Activated naive CD8-positive, alpha-beta T cell treated with anti-CD3 and anti-CD28 coated beads, Interleukin-2, amount 10 ng/mL, durations not matched to agents 7 days and 5 days (primary cell): Measurements from ENCODE around the gene SRC. TPM values are rescaled to one million over a fixed set of nuclear protein-coding genes. Genes with fewer than 3 reads are reported as not detected.

Experiments
- ATAC-seq: fragments of 150-1000 bp; cut with Tn5 transposase; one replicate; pipeline ENCODE4 v1.10.0; 2021; ENCODE audit warnings: low read depth, moderate library complexity
- POLR2A ChIA-PET: fragments of 350-600 bp; sonication (Branson Sonifier 250); formaldehyde crosslinking; loops from one replicate; lab custom pipeline; 2021; ENCODE audit warnings: antibody characterized with exemption; lab: Charles Lee
- DNase-seq: peaks from one replicate; pipeline ENCODE4 v3.0.0; 2021
- H3K27ac Mint-ChIP-seq: one replicate; pipeline ENCODE4 v1.8.0; 2022; ENCODE audit warnings: mild to moderate bottlenecking, mixed read lengths
- H3K27me3 Mint-ChIP-seq: one replicate; pipeline ENCODE4 v1.8.0; 2022; ENCODE audit warnings: mild to moderate bottlenecking, moderate library complexity, mixed read lengths
- H3K36me3 Mint-ChIP-seq: one replicate; pipeline ENCODE4 v1.8.0; 2021; ENCODE audit warnings: mild to moderate bottlenecking, mixed read lengths
- H3K4me1 Mint-ChIP-seq: one replicate; pipeline ENCODE4 v1.8.0; 2021; ENCODE audit warnings: mixed read lengths
- H3K4me3 Mint-ChIP-seq: one replicate; pipeline ENCODE4 v1.8.0; 2022; ENCODE audit warnings: mild to moderate bottlenecking, moderate library complexity, mixed read lengths
- H3K9me3 Mint-ChIP-seq: one replicate; pipeline ENCODE4 v1.8.0; 2021; ENCODE audit warnings: mixed read lengths
- total RNA-seq, 2 experiments: library from RNA; stranded (reverse); gene quantifications; one replicate each; pipeline ENCODE4 v1.2.3, GENCODE V29; 2021

SRC gene
- 1 to 10 TPM; 4.5 to 5.6 TPM for total RNA-seq

DNA sequence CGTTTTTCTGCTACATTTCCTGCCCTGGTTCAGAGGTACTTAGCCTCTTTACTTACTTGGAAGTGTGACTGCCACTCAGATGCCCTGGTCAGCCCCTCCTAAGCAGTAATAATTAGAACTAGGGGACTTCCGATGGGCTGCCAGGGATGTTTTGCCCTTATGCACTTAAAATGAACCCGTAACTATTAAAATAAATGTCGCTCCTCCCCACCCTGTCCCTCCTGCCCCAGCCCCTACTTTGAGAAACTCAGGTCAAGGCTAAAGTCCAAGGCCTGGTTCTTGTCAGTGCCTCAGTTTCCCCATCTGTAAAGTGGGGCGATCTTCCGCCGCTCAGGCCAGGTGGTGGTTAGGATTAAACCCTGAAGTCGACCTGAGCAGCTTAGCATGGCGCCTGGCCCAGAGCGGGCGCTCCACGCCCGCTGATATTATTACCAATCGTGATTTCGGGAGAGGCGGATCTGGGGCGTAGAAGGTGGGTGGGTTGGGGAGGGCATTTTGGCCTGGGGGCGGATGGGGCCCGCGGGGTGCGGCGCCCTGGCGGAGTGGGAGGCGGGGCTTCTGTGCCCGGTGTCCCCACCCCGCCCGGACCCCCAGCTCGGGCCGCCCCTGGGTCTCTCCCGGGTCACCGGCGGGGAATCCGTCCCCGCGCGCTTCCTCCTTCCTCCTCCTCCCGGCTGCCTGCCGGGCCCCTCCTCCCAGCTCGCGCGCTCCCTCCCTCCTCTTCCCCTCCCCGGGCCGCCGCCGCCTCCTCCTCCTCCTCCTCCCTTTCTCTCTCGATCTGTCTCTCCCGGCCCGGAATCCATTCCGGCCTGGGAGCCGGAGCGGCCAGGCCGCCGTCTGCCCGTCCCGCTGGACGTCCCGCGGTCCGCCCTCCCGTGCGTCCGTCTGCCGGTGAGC lies at the start of gene SRC:
Gene SRC (plus strand): TSS at position 802 of the 897 bp plus-strand sequence. CDS start 38,014 bp downstream, outside the sequence.
- no peaks in the 10 kb centered on the region for H3K36me3 Mint-ChIP-seq

DNA sequence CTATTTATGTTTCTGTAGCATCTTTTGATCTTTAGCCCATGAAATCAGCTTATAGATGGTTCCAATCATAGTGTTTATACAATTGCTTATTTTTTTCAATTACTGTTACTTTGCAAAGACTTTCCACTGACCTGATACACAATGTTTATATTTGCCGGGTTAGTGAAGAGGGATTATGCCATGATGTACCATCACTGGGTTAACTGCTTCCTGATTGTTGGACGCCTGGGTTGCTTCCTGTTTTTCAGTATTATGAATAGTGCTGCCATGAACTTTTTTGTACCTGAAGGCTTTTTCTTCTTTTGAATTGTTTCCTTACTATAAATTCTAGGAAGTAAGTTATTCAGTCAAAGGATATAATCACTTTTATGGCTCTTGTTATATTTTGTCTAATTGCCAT lies 49.6 kb upstream of the SRC start:
- POLR2A ChIA-PET, result no interaction called here
- H3K27ac Mint-ChIP-seq, result no peak overlapping the region
- ATAC-seq, result no peak
- H3K27me3 Mint-ChIP-seq, result no peaks in the 10 kb centered on the region
- no peak for DNase-seq
- H3K9me3 Mint-ChIP-seq, result no peaks in the 10 kb centered on the region
- H3K4me3 Mint-ChIP-seq, result no peak overlapping the region
- peaks cover 33% of the 10 kb centered on the region for H3K36me3 Mint-ChIP-seq
- peaks cover 24% of the 10 kb centered on the region for H3K4me1 Mint-ChIP-seq

More for the DNA sequence above, at the start of gene SRC:
- Mint-ChIP-seq H3K4me1 (peaks cover 26% of the 10 kb centered on the region), H3K4me3 (peak within 1 kb of the TSS; percentile 83), H3K9me3 (no peaks in the 10 kb centered on the region), H3K27me3 (no peaks in the 10 kb centered on the region), H3K27ac (peak within 1 kb of the TSS; percentile 53)
- ATAC-seq (peak; percentile 12), DNase-seq (peak; percentile 63)
- POLR2A ChIA-PET, result no interaction called here

DNA sequence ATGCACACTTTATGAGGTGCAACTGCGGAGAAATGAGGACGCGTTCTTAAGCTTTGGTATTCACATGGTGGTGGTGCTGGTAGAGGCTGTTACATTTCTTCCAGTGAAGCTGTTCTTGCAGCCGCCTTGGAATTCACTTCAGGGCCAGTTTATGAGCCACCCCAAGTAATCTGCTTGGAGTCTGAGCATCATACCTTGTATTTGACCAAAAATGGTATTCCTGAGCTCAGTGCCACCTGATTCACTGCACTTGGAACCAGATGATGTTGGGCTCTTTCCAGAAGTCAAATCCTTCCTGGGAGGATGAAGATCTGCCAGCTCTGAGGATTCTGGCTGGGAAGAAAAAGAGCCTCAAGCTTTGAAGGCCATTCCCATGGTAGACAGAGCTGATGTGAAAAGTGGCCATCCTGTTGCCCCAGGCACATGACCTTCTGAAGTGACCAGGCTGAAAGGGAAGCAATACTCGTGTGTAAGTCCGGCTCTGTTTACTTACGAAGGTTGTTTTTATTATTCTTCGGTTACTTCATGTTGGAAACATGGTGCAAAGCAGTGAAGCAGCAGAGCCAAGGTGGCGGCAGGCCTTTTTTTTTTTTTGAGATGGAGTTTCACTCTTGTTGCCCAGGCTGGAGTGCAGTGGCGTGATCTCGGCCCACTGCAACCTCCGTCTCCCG lies 48.7 kb upstream of the SRC start:
- ATAC-seq (no peak), DNase-seq (no peak)
- Mint-ChIP-seq H3K9me3 (no peaks in the 10 kb centered on the region), H3K4me3 (no peak overlapping the region), H3K27ac (peak overlapping the region; percentile 32), H3K27me3 (no peaks in the 10 kb centered on the region), H3K36me3 (peaks cover 38% of the 10 kb centered on the region), H3K4me1 (peaks cover 22% of the 10 kb centered on the region)
- POLR2A ChIA-PET, result no interaction called here

DNA sequence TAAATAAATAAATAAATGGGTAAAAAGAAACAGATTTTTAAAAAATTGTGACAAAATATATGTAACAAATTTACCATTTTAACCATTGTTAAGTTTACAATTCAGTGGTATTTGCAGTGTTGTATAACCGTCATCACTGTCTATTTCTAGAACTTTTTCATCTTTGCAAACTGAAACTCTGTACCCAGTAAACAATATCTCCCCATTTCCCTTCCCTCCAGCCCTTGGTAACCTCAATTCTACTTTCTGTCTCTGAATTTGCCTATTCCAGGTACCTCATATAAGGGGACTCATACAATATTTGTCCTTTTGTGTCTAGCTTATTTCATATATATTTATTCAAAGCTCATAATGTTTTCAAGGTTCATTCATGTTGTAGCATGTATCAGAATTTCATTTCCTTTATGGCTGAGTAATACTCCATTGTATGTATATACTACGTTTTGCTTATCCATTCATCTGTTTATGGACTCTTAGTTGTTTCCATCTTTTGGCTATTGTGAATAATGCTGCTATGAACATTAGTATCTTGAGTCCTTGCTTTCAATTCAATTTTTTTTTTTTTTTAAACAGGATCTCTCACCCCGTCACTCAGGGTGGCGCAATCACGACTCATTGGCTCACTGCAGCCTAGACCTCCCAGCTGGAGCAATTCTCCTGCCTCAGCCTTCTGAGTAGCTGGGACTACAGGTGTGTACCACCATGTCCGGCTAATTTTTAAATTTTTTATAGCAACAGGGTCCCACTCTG lies 47.6 kb upstream of the SRC start:
- Mint-ChIP-seq H3K9me3 (no peaks in the 10 kb centered on the region), H3K4me1 (peaks cover 22% of the 10 kb centered on the region), H3K27me3 (no peaks in the 10 kb centered on the region), H3K36me3 (peaks cover 32% of the 10 kb centered on the region), H3K4me3 (no peak overlapping the region), H3K27ac (no peak overlapping the region)
- DNase-seq (no peak), ATAC-seq (no peak)
- POLR2A ChIA-PET, result interaction anchor here (1.1 to 2.1 kb wide), 2 partner anchors 8 to 28 kb away, joined by 3 to 8 read pairs; partner anchors contain the start of gene MANBAL

DNA sequence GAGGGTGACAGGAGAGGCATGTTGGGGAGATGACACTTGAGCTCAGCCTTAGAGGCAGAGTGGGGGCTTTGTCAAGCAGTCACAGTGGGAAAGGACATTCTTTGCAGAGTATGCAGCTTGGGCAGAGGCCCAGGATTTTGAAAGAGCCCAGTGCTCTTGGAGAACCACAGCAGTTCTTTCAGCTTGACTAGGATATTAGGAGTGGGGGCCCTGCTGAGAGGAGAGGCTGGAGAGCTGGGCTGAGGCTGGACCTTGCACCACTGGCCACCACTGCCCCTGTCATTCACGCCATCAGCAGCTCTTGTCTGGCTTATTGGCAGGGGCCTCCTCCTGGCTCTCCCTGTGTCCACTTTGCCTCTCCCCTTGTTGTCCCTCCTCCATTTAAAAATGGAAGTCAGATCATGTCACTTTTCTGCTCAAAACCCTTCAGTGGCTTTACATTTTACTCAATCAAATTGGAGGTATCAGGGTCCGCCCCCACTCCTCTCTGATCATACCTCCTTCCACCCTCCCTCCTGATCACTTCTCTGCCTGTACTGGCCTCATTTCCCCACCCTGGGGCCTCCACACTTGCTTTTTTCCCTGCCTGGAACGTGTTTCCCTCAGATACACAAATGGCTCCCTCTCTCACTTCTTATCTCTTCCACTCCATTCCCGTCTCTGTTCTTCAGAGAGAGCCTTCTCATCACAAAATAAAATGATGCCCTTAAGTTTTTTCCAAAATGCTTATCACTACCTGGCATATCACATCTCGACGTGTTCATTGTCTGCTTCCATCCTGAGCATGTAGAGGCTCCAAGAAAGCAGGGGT lies 46.0 kb upstream of the SRC start:
- H3K36me3 Mint-ChIP-seq, result peaks cover 36% of the 10 kb centered on the region
- no peak overlapping the region for H3K4me3 Mint-ChIP-seq

DNA sequence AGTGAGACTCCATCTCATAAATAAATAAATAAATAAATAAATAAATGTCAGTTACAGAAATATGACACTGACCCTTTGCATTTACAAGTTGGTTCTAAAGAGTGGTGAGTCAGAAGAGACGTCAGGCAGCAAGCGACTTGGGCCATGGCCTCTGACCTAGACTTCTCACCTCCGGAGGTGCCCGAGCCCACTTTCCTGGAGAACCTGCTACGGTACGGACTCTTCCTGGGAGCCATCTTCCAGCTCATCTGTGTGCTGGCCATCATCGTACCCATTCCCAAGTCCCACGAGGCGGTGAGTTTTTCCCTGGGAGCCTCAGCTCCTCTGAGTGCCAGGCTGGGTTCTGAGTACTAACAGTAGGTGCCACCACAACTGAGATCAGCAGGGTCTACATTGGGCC lies 44.8 kb upstream of the SRC start:
- H3K4me1 Mint-ChIP-seq, result peaks cover 11% of the 10 kb centered on the region
- H3K9me3 Mint-ChIP-seq, result no peaks in the 10 kb centered on the region
- POLR2A ChIA-PET, result no interaction called here
- H3K27ac Mint-ChIP-seq, result no peak overlapping the region
- no peak overlapping the region for H3K4me3 Mint-ChIP-seq
- no peak for DNase-seq
- H3K27me3 Mint-ChIP-seq, result no peaks in the 10 kb centered on the region
- peaks cover 34% of the 10 kb centered on the region for H3K36me3 Mint-ChIP-seq
- ATAC-seq, result no peak

More for the DNA sequence above, 46.0 kb upstream of the SRC start:
- H3K27ac Mint-ChIP-seq, result no peak overlapping the region
- H3K9me3 Mint-ChIP-seq, result no peaks in the 10 kb centered on the region
- ATAC-seq (no peak), DNase-seq (no peak)
- H3K4me1 Mint-ChIP-seq, result peaks cover 15% of the 10 kb centered on the region
- no peaks in the 10 kb centered on the region for H3K27me3 Mint-ChIP-seq
- POLR2A ChIA-PET, result interaction anchor here (2.1 kb wide), 1 partner anchor 10 kb away, joined by 8 read pairs; the partner anchor contains the start of gene MANBAL

DNA sequence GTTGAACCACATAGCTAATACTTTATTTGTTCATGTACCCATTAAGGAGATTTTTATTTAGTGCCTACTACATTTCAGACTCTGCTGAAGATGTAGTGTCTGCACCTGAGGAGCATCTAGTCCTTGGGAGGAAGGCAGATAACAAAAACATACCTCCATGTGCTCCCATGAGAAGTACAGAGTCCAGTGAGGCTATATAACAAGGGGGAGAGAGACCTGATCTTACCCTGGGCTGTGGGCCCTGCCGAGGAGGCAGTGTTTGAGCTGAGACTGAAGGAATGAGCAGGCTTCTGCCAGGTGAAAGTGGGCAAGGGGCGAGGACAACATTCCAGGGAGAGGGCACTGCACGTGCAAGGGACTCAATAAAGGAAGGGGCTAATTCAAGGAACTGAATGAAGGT lies 44.4 kb upstream of the SRC start:
- H3K4me3 Mint-ChIP-seq, result no peak overlapping the region
- no peak overlapping the region for H3K27ac Mint-ChIP-seq
- no peak for DNase-seq
- ATAC-seq, result no peak
- peaks cover 34% of the 10 kb centered on the region for H3K36me3 Mint-ChIP-seq
- no peaks in the 10 kb centered on the region for H3K9me3 Mint-ChIP-seq
- no peaks in the 10 kb centered on the region for H3K27me3 Mint-ChIP-seq
- POLR2A ChIA-PET, result no interaction called here
- peaks cover 7% of the 10 kb centered on the region for H3K4me1 Mint-ChIP-seq

DNA sequence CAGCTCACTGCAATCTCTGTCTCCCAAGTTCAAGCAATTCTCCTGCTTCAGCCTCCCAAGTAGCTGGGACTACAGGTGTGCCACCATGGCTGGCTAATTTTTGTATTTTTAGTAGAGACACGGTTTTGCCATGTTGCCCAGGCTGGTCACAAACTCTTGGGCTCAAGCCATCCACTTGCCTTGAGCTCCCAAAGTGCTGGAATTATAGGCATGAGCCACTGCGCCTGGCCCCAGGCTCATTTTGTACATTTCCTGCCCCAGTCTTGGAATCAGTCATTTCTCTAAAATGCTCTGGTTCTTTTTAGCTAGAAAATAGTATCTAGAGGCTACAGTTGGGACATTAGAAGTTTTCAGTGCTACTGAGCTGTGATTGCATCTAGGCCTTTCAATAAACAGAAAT lies 43.0 kb upstream of the SRC start:
- Mint-ChIP-seq H3K27ac (no peak overlapping the region), H3K36me3 (peaks cover 31% of the 10 kb centered on the region), H3K4me1 (peaks cover 5% of the 10 kb centered on the region), H3K4me3 (no peak overlapping the region), H3K27me3 (no peaks in the 10 kb centered on the region), H3K9me3 (no peaks in the 10 kb centered on the region)
- POLR2A ChIA-PET, result no interaction called here
- ATAC-seq, result no peak
- no peak for DNase-seq

DNA sequence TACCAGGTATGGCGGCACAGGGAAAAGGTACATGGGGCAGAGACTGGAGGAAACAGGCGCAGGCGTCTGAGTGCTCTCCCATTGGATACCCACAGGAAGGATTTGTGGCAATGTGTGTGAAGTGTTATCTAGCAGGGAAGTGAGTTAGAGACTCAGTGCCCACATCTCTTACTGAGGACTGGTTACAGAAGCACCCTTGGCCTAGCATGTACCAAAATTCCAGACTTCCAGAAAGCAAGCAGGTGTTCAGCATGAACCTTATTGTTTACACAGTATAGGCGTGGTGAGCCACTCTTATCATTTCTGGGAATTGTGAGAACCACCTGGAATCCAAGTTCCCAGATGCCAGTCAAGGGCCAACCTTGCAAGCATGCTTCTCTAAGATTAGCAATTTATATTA lies 42.3 kb upstream of the SRC start:
- H3K4me3 Mint-ChIP-seq, result no peak overlapping the region
- no peaks in the 10 kb centered on the region for H3K9me3 Mint-ChIP-seq
- POLR2A ChIA-PET, result no interaction called here
- no peaks in the 10 kb centered on the region for H3K27me3 Mint-ChIP-seq
- peaks cover 32% of the 10 kb centered on the region for H3K36me3 Mint-ChIP-seq
- peak overlapping the region; percentile 1 for H3K27ac Mint-ChIP-seq
- ATAC-seq (no peak), DNase-seq (no peak)
- H3K4me1 Mint-ChIP-seq, result peaks cover 4% of the 10 kb centered on the region

DNA sequence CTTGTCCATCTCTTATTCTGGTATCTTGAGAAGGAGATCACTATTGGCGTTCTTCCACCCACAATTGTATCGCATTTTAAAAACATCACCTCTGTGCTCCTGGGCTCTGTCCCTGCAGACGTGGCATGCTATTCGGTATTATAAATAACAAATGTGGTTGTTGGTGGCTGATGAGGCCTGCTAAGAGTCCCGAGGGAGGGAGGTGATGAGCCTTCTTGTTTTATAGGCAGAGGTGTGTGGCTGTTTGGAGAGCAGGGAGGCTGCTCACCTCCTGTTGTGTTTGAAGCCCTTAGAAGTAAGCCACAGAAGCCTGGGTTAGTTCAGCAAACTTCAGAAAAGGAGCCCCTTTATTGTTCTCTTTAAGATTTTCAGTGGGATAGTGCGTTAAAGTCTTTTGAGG lies 40.9 kb upstream of the SRC start:
- Mint-ChIP-seq H3K4me3 (no peak overlapping the region), H3K27me3 (no peaks in the 10 kb centered on the region), H3K9me3 (no peaks in the 10 kb centered on the region), H3K27ac (no peak overlapping the region), H3K4me1 (peaks cover 4% of the 10 kb centered on the region), H3K36me3 (peaks cover 27% of the 10 kb centered on the region)
- POLR2A ChIA-PET, result no interaction called here
- DNase-seq (no peak), ATAC-seq (no peak)

DNA sequence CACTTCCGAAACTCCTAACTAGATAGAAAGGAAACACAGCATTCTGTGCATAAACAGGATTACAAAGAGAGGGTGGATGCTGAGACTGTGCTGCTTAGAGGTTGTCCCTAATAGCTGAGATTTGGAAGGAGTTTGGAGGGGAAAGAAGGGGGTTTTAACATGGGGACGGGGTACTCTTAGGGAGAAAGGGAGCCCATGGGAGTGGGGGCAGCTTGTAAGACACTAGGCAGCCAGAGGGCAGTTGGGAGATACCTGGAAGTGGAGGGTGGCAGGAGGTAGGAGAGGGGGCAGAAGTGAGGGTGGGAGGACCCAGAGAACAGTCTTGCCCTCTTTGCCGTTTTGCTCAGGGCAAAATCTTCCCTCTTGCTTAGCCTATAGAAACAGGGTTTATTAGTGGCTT lies 40.1 kb upstream of the SRC start:
- POLR2A ChIA-PET, result interaction anchor here (0.8 kb wide), 1 partner anchor 16 kb away, joined by 3 read pairs; no protein-coding TSS in a partner anchor
- ATAC-seq, result no peak
- Mint-ChIP-seq H3K9me3 (no peaks in the 10 kb centered on the region), H3K27ac (no peak overlapping the region), H3K27me3 (no peaks in the 10 kb centered on the region), H3K36me3 (peaks cover 21% of the 10 kb centered on the region), H3K4me3 (no peak overlapping the region), H3K4me1 (peaks cover 4% of the 10 kb centered on the region)
- DNase-seq, result no peak

DNA sequence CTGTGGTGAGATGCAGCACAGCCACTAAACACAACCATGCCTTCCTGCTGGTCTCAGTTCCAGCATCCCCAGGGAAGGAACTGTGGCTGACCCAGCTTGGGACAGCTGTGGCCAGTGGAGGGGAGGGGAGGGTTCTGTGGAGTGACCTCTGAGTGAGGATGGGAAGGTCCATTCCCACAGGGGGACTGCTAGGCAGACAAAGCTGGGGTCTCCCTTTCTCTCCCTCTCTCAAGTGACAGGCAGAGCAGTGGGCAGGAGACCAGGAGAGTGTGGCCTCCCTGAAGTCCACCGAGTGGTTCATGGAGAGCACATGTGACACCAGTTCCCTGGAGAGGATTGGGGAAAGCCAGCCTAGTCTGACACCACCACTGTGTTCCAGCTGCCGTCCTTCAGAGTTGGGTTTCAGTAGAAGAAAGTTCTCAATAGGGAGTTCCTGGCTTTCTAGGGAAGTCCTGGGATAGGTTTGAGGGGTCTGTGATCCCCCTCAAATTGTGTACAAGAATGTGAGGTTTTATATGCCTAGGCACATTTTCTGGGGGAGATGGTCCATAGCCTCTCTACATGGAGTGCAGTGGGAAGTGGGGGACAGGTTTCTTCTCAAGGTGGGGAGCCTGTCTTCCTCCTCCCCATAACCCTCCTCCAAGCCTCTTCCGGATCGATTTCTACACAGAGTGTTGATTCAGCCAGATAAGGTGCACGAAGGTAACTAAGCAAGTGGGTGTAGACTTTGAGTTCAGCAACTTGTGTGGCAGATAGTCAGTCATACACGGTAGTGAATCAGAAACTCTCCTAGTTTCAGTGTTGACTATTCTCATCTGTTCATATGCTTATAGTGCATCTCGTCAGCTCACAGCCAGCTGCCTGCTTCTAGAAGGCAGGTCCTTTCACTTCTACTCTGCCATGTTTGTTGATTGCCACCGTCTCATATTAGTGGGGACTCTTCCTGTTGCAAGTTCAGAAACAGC lies 37.6 kb upstream of the SRC start:
- no peak for ATAC-seq
- POLR2A ChIA-PET, result no interaction called here
- Mint-ChIP-seq H3K9me3 (no peaks in the 10 kb centered on the region), H3K36me3 (peaks cover 14% of the 10 kb centered on the region), H3K27ac (no peak overlapping the region), H3K27me3 (no peaks in the 10 kb centered on the region), H3K4me3 (no peak overlapping the region), H3K4me1 (peaks cover 5% of the 10 kb centered on the region)
- no peak for DNase-seq
